OCI-LY3 (cell line): Measurements from ENCODE around the gene LYST.
"Not testable (repeated sequence)": the region's sequence is repeated elsewhere in the genome, so short reads cannot be mapped to it uniquely, and the experiment has no call there.

Experiments
- CTCF ChIP-seq: fragments of 200-600, 300-600 bp; sonication (generic); IDR thresholded peaks from 2 replicates; pipeline ENCODE4 v1.5.1; 2014; ENCODE audit warnings: antibody characterized with exemption, low read length, low read depth
- EZH2phosphoT487 ChIP-seq: fragments of 200-600 bp; shearing (Covaris generic); IDR thresholded peaks from 2 replicates; pipeline ENCODE4 v1.6.1; 2018; ENCODE audit warnings: antibody characterized with exemption, mixed run types, low read depth

DNA sequence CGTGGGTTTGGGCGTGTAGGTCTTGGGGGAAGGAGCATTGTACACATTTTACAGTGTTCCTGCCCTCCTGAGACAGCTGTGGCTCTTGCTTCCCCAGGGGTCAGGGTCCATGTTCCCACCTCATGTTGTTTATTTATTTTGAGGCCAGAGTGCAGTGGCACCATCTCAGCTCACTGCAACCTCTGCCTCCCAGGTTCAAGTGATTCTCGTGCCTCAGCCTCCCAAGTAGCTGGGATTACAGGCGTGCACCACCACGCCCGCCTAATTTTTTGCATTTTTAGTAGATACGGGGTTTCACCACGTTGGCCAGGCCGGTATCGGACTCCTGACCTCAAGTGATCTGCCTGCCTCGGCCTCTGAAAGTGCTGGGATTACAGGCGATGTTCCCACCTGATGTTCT is 219.2 kb downstream of the LYST start:
- not testable (repeated sequence) for TF ChIP-seq EZH2phosphoT487, CTCF
